A549 (cell line): Measurements from ENCODE around the gene LIPE.

Experiments used
- BHLHE40 ChIP-seq: IDR thresholded peaks from 2 replicates; pipeline ENCODE4 v1.6.1; 2012; ENCODE audit warnings: low read depth, low read length, inconsistent platforms
- CBX2 ChIP-seq: fragments of 200-600 bp; sonication (generic); IDR thresholded peaks from 2 replicates; pipeline ENCODE4 v1.6.1; 2016; ENCODE audit warnings: low read depth, mild to moderate bottlenecking, borderline replicate concordance
- CTCF ChIP-seq: fragments of >200 bp; sonication (Bioruptor Twin); formaldehyde crosslinking; IDR thresholded peaks from 3 replicates; pipeline ENCODE4 v1.5.1; 2016
- EHMT2 ChIP-seq: fragments of 200-600 bp; sonication (generic); IDR thresholded peaks from 2 replicates; pipeline ENCODE4 v1.6.1; 2016; ENCODE audit warnings: antibody characterized with exemption, low read depth, mild to moderate bottlenecking, moderate library complexity
- ELK1 ChIP-seq: fragments of 150-350 bp; IDR thresholded peaks from 2 replicates; pipeline ENCODE4 v1.6.1; 2014; ENCODE audit warnings: low read depth, mild to moderate bottlenecking, low read length
- EP300 ChIP-seq, 2 experiments: fragments of >200 bp; sonication (Bioruptor Twin); formaldehyde crosslinking; IDR thresholded peaks; 2 replicates in 1 of 2; 3 replicates in 1 of 2; pipeline ENCODE4 v1.6.1; 2016 to 2017
- JUN ChIP-seq, 2 experiments: fragments of >200 bp; sonication (Bioruptor Twin); formaldehyde crosslinking; IDR thresholded peaks; 2 replicates in 1 of 2; 3 replicates in 1 of 2; pipeline ENCODE4 v1.6.1; 2016 to 2017
- MYC ChIP-seq: IDR thresholded peaks from 2 replicates; pipeline ENCODE4 v1.6.1; 2012; ENCODE audit warnings: mild to moderate bottlenecking, inconsistent platforms, low read length, improper control_type of control experiment, borderline replicate concordance
- NFE2L2 ChIP-seq: fragments of 150-350 bp; conservative IDR thresholded peaks from 2 replicates; pipeline ENCODE4 v1.6.1; 2014; ENCODE audit warnings: low read length
- PBX3 ChIP-seq: IDR thresholded peaks from 2 replicates; pipeline ENCODE4 v1.6.1; 2012
- POLR2A ChIP-seq: IDR thresholded peaks from 2 replicates; pipeline ENCODE4 v1.6.1; 2012; ENCODE audit warnings: mild to moderate bottlenecking, low read length
- RAD21 ChIP-seq, 2 experiments: fragments of >200 bp in 1 of 2; sonication (Bioruptor Twin) in 1 of 2; formaldehyde crosslinking in 1 of 2; IDR thresholded peaks in 1 of 2; conservative IDR thresholded peaks in 1 of 2; 2 replicates in 1 of 2; 3 replicates in 1 of 2; pipeline ENCODE4 v1.6.1; 2012 to 2018; ENCODE audit warnings: inconsistent platforms in 1 of 2
- ZC3H11A ChIP-seq: fragments of 450-650 bp; IDR thresholded peaks from 2 replicates; pipeline ENCODE4 v1.6.1; 2014; ENCODE audit warnings: antibody characterized with exemption, mild to moderate bottlenecking

- TF ChIP-seq CTCF (no peak), ELK1 (no peak), JUN (IDR thresholded peaks at IDR 0.05) (no peak), EP300 (IDR thresholded peaks at IDR 0.05) (no peak), EHMT2 (no peak), NFE2L2 (no peak), BHLHE40 (no peak), MYC (no peak), CBX2 (no peak), ZC3H11A (no peak), POLR2A (no peak), PBX3 (no peak), RAD21 (conservative IDR thresholded peaks at IDR 0.05 in 1 of 2, IDR thresholded peaks at IDR 0.05 in 1 of 2) (no peak)
Measured at GRCh38 chr19:42471554-42472249, 44.5 kb upstream of the LIPE start.
